Neural progenitor cell (in vitro differentiated cells): Measurements from ENCODE around the gene CDCA3. TPM values are rescaled to one million over a fixed set of nuclear protein-coding genes. Genes with fewer than 3 reads are reported as not detected.

Experiments
- DNase-seq: peaks from one replicate; pipeline ENCODE4 v3.0.0-alpha.2; 2016; ENCODE audit warnings: low spot score
- H2AFZ ChIP-seq: fragments of 200-600 bp; sonication (generic); replicated peaks from 2 replicates; pipeline ENCODE4 v1.6.1; 2016; ENCODE audit warnings: antibody characterized with exemption
- H3F3A ChIP-seq: fragments of 200-600 bp; sonication (generic); 2 replicates; pipeline ENCODE4 v1.6.1; 2016; ENCODE audit warnings: antibody characterized with exemption, low read depth
- H3K27ac ChIP-seq: fragments of 200-600 bp; sonication (generic); 2 replicates; pipeline ENCODE4 v1.5.1; 2016; ENCODE audit warnings: mild to moderate bottlenecking
- H3K27me3 ChIP-seq: fragments of 200-600 bp; sonication (generic); 2 replicates; pipeline ENCODE4 v1.6.1; 2016; ENCODE audit warnings: mild to moderate bottlenecking, moderate library complexity
- H3K36me3 ChIP-seq: fragments of 200-600 bp; sonication (generic); 2 replicates; pipeline ENCODE4 v1.5.1; 2016
- H3K4me1 ChIP-seq: fragments of 200-600 bp; sonication (generic); 2 replicates; pipeline ENCODE4 v1.6.1; 2016; ENCODE audit warnings: mixed run types
- H3K4me2 ChIP-seq: fragments of 200-600 bp; sonication (generic); 2 replicates; pipeline ENCODE4 v1.6.1; 2016
- H3K4me3 ChIP-seq: fragments of 200-600 bp; sonication (generic); 2 replicates; pipeline ENCODE4 v1.5.1; 2016
- H3K79me2 ChIP-seq: fragments of 200-600 bp; sonication (generic); 2 replicates; pipeline ENCODE4 v1.6.1; 2016; ENCODE audit warnings: low read depth
- H3K9ac ChIP-seq: fragments of 200-600 bp; sonication (generic); 2 replicates; pipeline ENCODE4 v1.6.1; 2016
- H3K9me3 ChIP-seq: fragments of 200-600 bp; sonication (generic); 2 replicates; pipeline ENCODE4 v1.5.1; 2016; ENCODE audit warnings: low read depth
- H4K20me1 ChIP-seq: fragments of 200-600 bp; sonication (generic); 2 replicates; pipeline ENCODE4 v1.6.1; 2016; ENCODE audit warnings: low read depth
- H3K27ac Mint-ChIP-seq: 3 replicates; pipeline ENCODE4 v1.8.0; 2021; ENCODE audit warnings: mixed read lengths
- H3K27me3 Mint-ChIP-seq: 2 replicates; pipeline ENCODE4 v1.8.0; 2022; ENCODE audit warnings: low read depth, mild to moderate bottlenecking, inconsistent platforms, moderate library complexity, mixed read lengths; ENCODE audit not compliant: insufficient read depth
- H3K36me3 Mint-ChIP-seq: 3 replicates; pipeline ENCODE4 v1.8.0; 2021; ENCODE audit warnings: mixed read lengths
- H3K4me1 Mint-ChIP-seq: 3 replicates; pipeline ENCODE4 v1.8.0; 2021; ENCODE audit warnings: mixed read lengths
- H3K4me3 Mint-ChIP-seq: 3 replicates; pipeline ENCODE4 v1.8.0; 2021; ENCODE audit warnings: mild to moderate bottlenecking, moderate library complexity, mixed read lengths
- H3K9me3 Mint-ChIP-seq: 3 replicates; pipeline ENCODE4 v1.8.0; 2020; ENCODE audit warnings: mixed read lengths
- CTCF ChIP-seq: fragments of 200-600 bp; sonication (generic); IDR thresholded peaks from 2 replicates; pipeline ENCODE4 v1.5.1; 2017; ENCODE audit warnings: antibody characterized with exemption, mild to moderate bottlenecking
- EZH2 ChIP-seq: fragments of 200-600 bp; sonication (generic); IDR thresholded peaks from 2 replicates; pipeline ENCODE4 v1.6.1; 2017; ENCODE audit warnings: antibody characterized with exemption, mild to moderate bottlenecking, moderate library complexity
- EZH2phosphoT487 ChIP-seq: fragments of 200-600 bp; sonication (generic); IDR thresholded peaks from 2 replicates; pipeline ENCODE4 v1.6.1; 2017; ENCODE audit warnings: antibody characterized with exemption
- total RNA-seq: library from RNA; depleted of rRNA; stranded (reverse); fragments of >200 nt; gene quantifications from 2 replicates; pipeline ENCODE4 v1.2.3, GENCODE V29; 2015; ENCODE audit warnings: low replicate concordance

Gene CDCA3
- total RNA-seq, 1 donor from 2014 or later, result 62.1 TPM

- Mint-ChIP-seq H3K27me3 (peaks cover 5% of the 10 kb centered on the region), H3K27ac (peak overlapping the region; percentile 68), H3K9me3 (no peaks in the 10 kb centered on the region), H3K36me3 (peaks cover 34% of the 10 kb centered on the region), H3K4me1 (peaks cover 47% of the 10 kb centered on the region), H3K4me3 (peak overlapping the region; percentile 93)
- Histone ChIP-seq H3K4me3 (peak overlapping the region; percentile 73), H3K4me1 (peaks cover 19% of the 10 kb centered on the region), H3F3A (peaks cover 47% of the 10 kb centered on the region), H3K79me2 (peaks cover 49% of the 10 kb centered on the region), H4K20me1 (peaks cover 32% of the 10 kb centered on the region), H3K36me3 (no peaks in the 10 kb centered on the region), H3K9ac (peak overlapping the region; percentile 16), H3K4me2 (peak overlapping the region; percentile 88), H2AFZ (no peak overlapping the region), H3K9me3 (no peaks in the 10 kb centered on the region), H3K27ac (no peak overlapping the region), H3K27me3 (no peaks in the 10 kb centered on the region)
- TF ChIP-seq CTCF, result no peak
- TF ChIP-seq EZH2, result no peak
- no peak for TF ChIP-seq EZH2phosphoT487
- no peak for DNase-seq
These were observed 1.0 kb downstream of the CDCA3 start for GRCh38 chr12:6849976-6850560.

GRCh38 chr12:6849427-6849826 lies 1.7 kb downstream of the CDCA3 start:
- no peak overlapping the region for H3K4me3 ChIP-seq
- H3F3A ChIP-seq, result peaks cover 53% of the 10 kb centered on the region
- peaks cover 47% of the 10 kb centered on the region for H3K4me1 Mint-ChIP-seq
- peaks cover 19% of the 10 kb centered on the region for H3K4me1 ChIP-seq
- H3K27ac ChIP-seq, result no peak overlapping the region
- no peaks in the 10 kb centered on the region for H3K9me3 Mint-ChIP-seq
- H3K79me2 ChIP-seq, result peaks cover 43% of the 10 kb centered on the region
- H3K27me3 ChIP-seq, result no peaks in the 10 kb centered on the region
- peaks cover 41% of the 10 kb centered on the region for H3K36me3 Mint-ChIP-seq
- peaks cover 9% of the 10 kb centered on the region for H3K27me3 Mint-ChIP-seq
- H2AFZ ChIP-seq, result no peak overlapping the region
- no peak for TF ChIP-seq EZH2phosphoT487
- no peak for TF ChIP-seq CTCF
- TF ChIP-seq EZH2, result no peak
- no peaks in the 10 kb centered on the region for H3K9me3 ChIP-seq
- no peak overlapping the region for H3K27ac Mint-ChIP-seq
- no peak for DNase-seq
- no peaks in the 10 kb centered on the region for H3K36me3 ChIP-seq
- peaks cover 31% of the 10 kb centered on the region for H4K20me1 ChIP-seq
- peak overlapping the region; percentile 88 for H3K4me2 ChIP-seq
- peak overlapping the region; percentile 93 for H3K4me3 Mint-ChIP-seq
- no peak overlapping the region for H3K9ac ChIP-seq

- H3K9me3 ChIP-seq, result no peaks in the 10 kb centered on the region
- H3K9ac ChIP-seq, result peak overlapping the region; percentile 31
- no peaks in the 10 kb centered on the region for H3K27me3 ChIP-seq
- H3F3A ChIP-seq, result peaks cover 46% of the 10 kb centered on the region
- Mint-ChIP-seq H3K4me3 (no peak overlapping the region), H3K4me1 (peaks cover 33% of the 10 kb centered on the region), H3K27me3 (peaks cover 11% of the 10 kb centered on the region), H3K27ac (no peak overlapping the region), H3K9me3 (no peaks in the 10 kb centered on the region), H3K36me3 (peaks cover 46% of the 10 kb centered on the region)
- no peaks in the 10 kb centered on the region for H3K36me3 ChIP-seq
- no peak overlapping the region for H2AFZ ChIP-seq
- no peak overlapping the region for H3K4me3 ChIP-seq
- H3K27ac ChIP-seq, result no peak overlapping the region
- H3K79me2 ChIP-seq, result peaks cover 25% of the 10 kb centered on the region
- no peak overlapping the region for H3K4me2 ChIP-seq
- peaks cover 24% of the 10 kb centered on the region for H4K20me1 ChIP-seq
- TF ChIP-seq EZH2 (no peak), CTCF (no peak), EZH2phosphoT487 (no peak)
- no peak for DNase-seq
- H3K4me1 ChIP-seq, result peaks cover 12% of the 10 kb centered on the region
These were observed 3.4 kb downstream of the CDCA3 start for GRCh38 chr12:6847676-6848075.
